ENCODE results near the gene HOXA3. TPM values are rescaled to one million over a fixed set of nuclear protein-coding genes. Genes with fewer than 3 reads are reported as not detected.

HOXA3 gene
- total RNA-seq, 1 experiment from 2014 or later: 30.2 TPM

DNA sequence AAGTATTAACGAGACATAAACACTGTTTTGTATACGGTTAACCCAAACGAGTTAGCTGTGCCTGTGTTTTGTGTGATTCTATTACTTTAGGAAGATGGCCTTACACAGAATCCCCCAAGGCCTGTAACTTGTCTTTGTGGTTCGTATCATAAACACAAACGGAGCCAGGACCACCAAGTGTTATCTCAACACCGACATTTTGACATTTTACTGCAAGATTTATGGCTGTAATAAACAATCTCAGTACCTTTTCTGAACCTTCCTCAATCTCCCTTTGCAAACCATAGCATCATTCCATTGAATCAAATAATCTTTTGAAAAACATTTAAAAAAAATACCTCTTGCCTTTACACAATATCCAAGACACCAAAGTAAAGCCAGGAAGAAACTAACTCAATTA is 19.4 kb downstream of the HOXA3 start:
- ChIA-PET POLR2A (interaction anchor here (0.6 kb wide), 1 partner anchor 222 kb away, joined by 10 read pairs; no protein-coding TSS in a partner anchor), CTCF (no interaction called here)
- in situ Hi-C loops (cut with HindIII; ENCODE audit: low pct_unique_long_range_greater_than_20kb, low sequenced_read_pairs): no loop called here
- DNase-seq (ENCODE audit: low read depth, low spot score): no peak
- H3K36me3 ChIP-seq (ENCODE audit: control insufficient read depth, insufficient read depth, low read length): no peaks in the 10 kb centered on the region
- no peak for ATAC-seq
- no peak for TF ChIP-seq SIN3A (IDR thresholded peaks at IDR 0.05; ENCODE audit: borderline replicate concordance, insufficient read depth, low read depth, low read length)
- no peak for TF ChIP-seq POLR2AphosphoS5 (IDR thresholded peaks at IDR 0.05; ENCODE audit: low read depth, low read length)
- TF ChIP-seq CTCF (IDR thresholded peaks at IDR 0.05): no peak
- TF ChIP-seq TCF7L2 (IDR thresholded peaks at IDR 0.05; ENCODE audit: low read depth, low read length): no peak
- TF ChIP-seq REST (IDR thresholded peaks at IDR 0.05; ENCODE audit: insufficient read depth in 1 of 2, low read depth in 2 of 2, low read length in 1 of 2): no peak
- no peaks in the 10 kb centered on the region for H3K9me3 ChIP-seq (ENCODE audit: control insufficient read depth, insufficient read depth, low read depth, low read length)
- no peaks in the 10 kb centered on the region for H3K27me3 ChIP-seq (ENCODE audit: control insufficient read depth, insufficient read depth, low read length)
- BruUV-seq (replicated peaks): no TSS peak
- H3K4me1 ChIP-seq (ENCODE audit: control insufficient read depth, insufficient read depth, low read length): peaks cover 74% of the 10 kb centered on the region
- peak overlapping the region; percentile 98 for H3K27ac ChIP-seq (ENCODE audit: low read length)
- H3K4me3 ChIP-seq (ENCODE audit: low read depth in 2 of 2, low read length in 2 of 2): no peak overlapping the region; a peak in 1 of 4 replicates
- intact Hi-C loops (cut with micrococcal nuclease; ENCODE audit: unreplicated experiment): no loop called here

GRCh38 chr7:27132214-27132613 is 20.2 kb downstream of the HOXA3 start:
- ATAC-seq (no peak), DNase-seq (ENCODE audit: low read depth, low spot score) (no peak)
- Histone ChIP-seq H3K27ac (ENCODE audit: low read length) (peak overlapping the region; percentile 98), H3K9me3 (ENCODE audit: control insufficient read depth, insufficient read depth, low read depth, low read length) (no peaks in the 10 kb centered on the region), H3K36me3 (ENCODE audit: control insufficient read depth, insufficient read depth, low read length) (no peaks in the 10 kb centered on the region), H3K4me3 (ENCODE audit: low read depth in 2 of 2, low read length in 2 of 2) (no peak overlapping the region), H3K27me3 (ENCODE audit: control insufficient read depth, insufficient read depth, low read length) (no peaks in the 10 kb centered on the region), H3K4me1 (ENCODE audit: control insufficient read depth, insufficient read depth, low read length) (peaks cover 75% of the 10 kb centered on the region)
- POLR2A ChIA-PET: interaction anchor here (0.6 kb wide), 1 partner anchor 221 kb away, joined by 10 read pairs; no protein-coding TSS in a partner anchor
- intact Hi-C loops (cut with micrococcal nuclease; ENCODE audit: unreplicated experiment): no loop called here
- in situ Hi-C loops (cut with HindIII; ENCODE audit: low pct_unique_long_range_greater_than_20kb, low sequenced_read_pairs): no loop called here
- no peak for TF ChIP-seq REST (IDR thresholded peaks at IDR 0.05; ENCODE audit: insufficient read depth in 1 of 2, low read depth in 2 of 2, low read length in 1 of 2)
- CTCF ChIA-PET: interaction anchor here (0.6 kb wide), 1 partner anchor 457 kb away, joined by 3 read pairs; no protein-coding TSS in a partner anchor
- BruUV-seq (replicated peaks): no TSS peak
